Tibial nerve (tissue), 4 donors: ENCODE data around the gene SGPP2.

Experiments used
- CTCF ChIP-seq, 5 experiments: fragments of 200-600 bp in 3 of 5; fragments of 450-650 bp in 2 of 5; sonication (generic) in 3 of 5; IDR thresholded peaks; one replicate each; pipeline ENCODE4 v1.5.1; 2016 to 2019; ENCODE audit warnings: antibody characterized with exemption in 5 of 5, mild to moderate bottlenecking in 3 of 5, moderate library complexity in 2 of 5
- EP300 ChIP-seq, 2 donors: sonication (generic); formaldehyde crosslinking; IDR thresholded peaks; one replicate each; pipeline ENCODE4 v1.6.1; 2017; ENCODE audit warnings: antibody characterized with exemption in 2 of 2, mild to moderate bottlenecking in 1 of 2
- POLR2A ChIP-seq, 2 donors: fragments of 450-650 bp; IDR thresholded peaks; one replicate each; pipeline ENCODE4 v1.6.1; 2017; ENCODE audit warnings: antibody characterized with exemption in 2 of 2, mild to moderate bottlenecking in 2 of 2, moderate library complexity in 2 of 2

DNA sequence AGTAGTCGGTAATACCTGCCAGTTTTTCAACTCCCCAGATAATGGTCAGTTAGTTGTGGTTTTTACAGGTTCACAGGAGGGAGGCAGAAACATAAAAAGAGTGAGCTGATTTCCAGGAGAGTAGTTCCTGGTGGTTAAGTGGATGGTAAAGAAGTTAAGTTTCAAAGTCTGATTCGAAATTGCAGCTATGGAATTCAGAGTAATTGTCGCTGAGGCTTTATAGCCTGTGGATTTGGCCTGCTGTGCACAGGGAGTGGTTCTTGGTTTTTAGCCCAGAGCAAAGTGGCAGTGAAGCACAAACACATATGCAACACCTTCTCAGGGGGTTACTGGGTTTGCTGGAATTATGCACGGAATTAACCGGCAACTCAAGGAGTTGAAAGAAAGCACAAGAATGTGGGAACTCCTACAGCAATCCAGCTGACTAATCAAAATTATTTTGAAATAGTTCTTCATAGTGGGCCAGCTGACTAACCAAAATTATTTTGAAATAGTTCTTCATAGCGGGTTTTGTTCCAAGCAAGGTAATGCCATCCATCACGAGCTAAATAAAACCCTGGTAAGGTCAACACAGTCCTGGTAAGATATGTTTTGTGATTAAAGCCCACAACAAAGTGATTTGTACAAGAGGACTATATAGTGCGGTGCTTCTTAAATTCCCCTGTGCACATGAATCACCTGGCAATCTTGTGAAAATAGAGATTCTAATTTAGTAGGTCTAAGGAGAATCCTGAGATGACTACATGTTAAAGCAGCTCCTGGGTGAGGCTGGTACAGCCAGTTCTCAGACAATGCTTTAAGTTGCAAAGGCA, 94.4 kb downstream of the SGPP2 start:
- no peak for TF ChIP-seq CTCF (IDR thresholded peaks at IDR 0.05)
- TF ChIP-seq EP300 (IDR thresholded peaks at IDR 0.05), result peak in 1 of 2 donors; percentile 56
- TF ChIP-seq POLR2A (IDR thresholded peaks at IDR 0.05), result no peak
